Activated CD4-positive, alpha-beta memory T cell treated with anti-CD3 and anti-CD28 coated beads, Interleukin-2, amount 10 ng/mL, durations not matched to agents 7 days and 5 days (primary cell): ENCODE measurements around the gene KCNIP2. TPM values are rescaled to one million over a fixed set of nuclear protein-coding genes. Genes with fewer than 3 reads are reported as not detected.
"Not testable (repeated sequence)": the region's sequence is repeated elsewhere in the genome, so short reads cannot be mapped to it uniquely, and the experiment has no call there.

Source experiments
- CTCF ChIA-PET: fragments of 350-600 bp; sonication (Branson Sonifier 250); formaldehyde crosslinking; loops from one replicate; lab custom pipeline; 2021; ENCODE audit warnings: antibody characterized with exemption, inconsistent platforms; lab: Charles Lee
- POLR2A ChIA-PET: fragments of 350-600 bp; sonication (Branson Sonifier 250); formaldehyde crosslinking; loops from one replicate; lab custom pipeline; 2021; ENCODE audit warnings: antibody characterized with exemption; lab: Charles Lee
- DNase-seq: peaks from one replicate; pipeline ENCODE4 v3.0.0-alpha.2; 2020
- H3K27ac Mint-ChIP-seq: one replicate; pipeline ENCODE4 v1.8.0; 2021; ENCODE audit warnings: mild to moderate bottlenecking, mixed read lengths
- H3K27me3 Mint-ChIP-seq: one replicate; pipeline ENCODE4 v1.8.0; 2021; ENCODE audit warnings: mixed read lengths
- H3K36me3 Mint-ChIP-seq: one replicate; pipeline ENCODE4 v1.8.0; 2021; ENCODE audit warnings: low read depth, mixed read lengths
- H3K4me1 Mint-ChIP-seq: one replicate; pipeline ENCODE4 v1.8.0; 2021; ENCODE audit warnings: mixed read lengths
- H3K4me3 Mint-ChIP-seq: one replicate; pipeline ENCODE4 v1.8.0; 2021; ENCODE audit warnings: mild to moderate bottlenecking, mixed read lengths
- H3K9me3 Mint-ChIP-seq: one replicate; pipeline ENCODE4 v1.8.0; 2021; ENCODE audit warnings: mixed read lengths
- total RNA-seq, 2 experiments: library from RNA; stranded (reverse); gene quantifications; one replicate each; pipeline ENCODE4 v1.2.3, GENCODE V29; 2021

Gene KCNIP2
- total RNA-seq, 2 experiments from 2014 or later = 2.5 to 2.6 TPM

DNA sequence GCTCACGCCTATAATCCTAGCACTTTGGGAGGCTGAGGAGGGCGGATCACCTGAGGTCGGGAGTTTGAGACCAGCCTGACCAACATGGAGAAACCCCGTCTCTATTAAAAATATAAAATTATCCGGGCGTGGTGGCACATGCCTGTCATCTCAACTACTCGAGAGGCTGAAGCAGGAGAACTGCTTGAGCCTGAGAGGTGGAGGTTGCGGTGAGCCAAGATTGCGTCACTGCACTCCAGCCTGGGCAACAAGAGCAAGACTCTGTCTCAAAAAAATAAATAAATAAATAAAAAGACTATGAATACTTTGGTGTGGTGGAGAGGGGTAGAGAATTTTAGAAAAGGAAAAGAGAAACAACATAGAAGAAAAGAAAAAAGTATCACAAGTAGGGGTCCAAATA, 54.4 kb downstream of the KCNIP2 start:
- H3K4me3 Mint-ChIP-seq, H3K9me3 Mint-ChIP-seq, DNase-seq, H3K27ac Mint-ChIP-seq, POLR2A ChIA-PET, H3K27me3 Mint-ChIP-seq: not testable (repeated sequence)
- Mint-ChIP-seq H3K4me1 (peaks cover 19% of the 10 kb centered on the region), H3K36me3 (peaks cover 66% of the 10 kb centered on the region)
- CTCF ChIA-PET = interaction anchor here (1.4 kb wide), 1 partner anchor 8 kb away, joined by 5 read pairs; no protein-coding TSS in a partner anchor

- DNase-seq = no peak
- H3K9me3 Mint-ChIP-seq = no peaks in the 10 kb centered on the region
- H3K27ac Mint-ChIP-seq = no peak overlapping the region
- H3K36me3 Mint-ChIP-seq = peaks cover 47% of the 10 kb centered on the region
- H3K4me3 Mint-ChIP-seq = no peak overlapping the region
- H3K27me3 Mint-ChIP-seq = no peaks in the 10 kb centered on the region
- CTCF ChIA-PET = no interaction called here
- peaks cover 50% of the 10 kb centered on the region for H3K4me1 Mint-ChIP-seq
- POLR2A ChIA-PET = interaction anchor here (3.6 kb wide), 1 partner anchor 11 kb away, joined by 16 read pairs; no protein-coding TSS in a partner anchor
Measured at GRCh38 chr10:101785801-101786200, 57.8 kb downstream of the KCNIP2 start.

DNA sequence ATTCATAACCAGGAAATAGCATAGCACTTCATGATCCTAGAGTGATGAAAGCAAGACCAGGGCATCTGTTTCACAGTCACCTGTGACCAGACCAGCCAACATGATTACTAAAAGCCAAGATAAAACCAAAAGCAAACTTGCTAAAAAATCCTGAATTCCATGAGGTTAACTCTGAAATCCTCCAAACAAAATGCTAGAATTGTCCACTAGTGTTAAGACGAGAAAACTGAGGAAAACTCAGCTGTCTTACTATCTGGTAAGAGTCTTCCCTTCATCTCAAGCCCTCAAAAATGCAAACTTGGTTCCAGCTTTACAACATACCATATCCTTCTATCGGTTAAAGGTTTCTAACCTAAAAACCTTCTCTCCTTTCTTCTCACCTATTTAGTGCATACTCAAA, 59.0 kb downstream of the KCNIP2 start:
- Mint-ChIP-seq H3K36me3 (peaks cover 40% of the 10 kb centered on the region), H3K27me3 (no peaks in the 10 kb centered on the region), H3K4me1 (peaks cover 57% of the 10 kb centered on the region), H3K4me3 (no peak overlapping the region), H3K9me3 (no peaks in the 10 kb centered on the region), H3K27ac (peak overlapping the region; percentile 80)
- POLR2A ChIA-PET = interaction anchor here (0.9 to 3.7 kb wide), 7 partner anchors 12 to 182 kb away, joined by 3 to 54 read pairs (median 4); partner anchors contain the start of gene OGA
- CTCF ChIA-PET = interaction anchor here (0.6 to 5.1 kb wide), 7 partner anchors 11 to 570 kb away, joined by 3 to 140 read pairs (median 4); partner anchors contain the start of gene OGA
- no peak for DNase-seq

DNA sequence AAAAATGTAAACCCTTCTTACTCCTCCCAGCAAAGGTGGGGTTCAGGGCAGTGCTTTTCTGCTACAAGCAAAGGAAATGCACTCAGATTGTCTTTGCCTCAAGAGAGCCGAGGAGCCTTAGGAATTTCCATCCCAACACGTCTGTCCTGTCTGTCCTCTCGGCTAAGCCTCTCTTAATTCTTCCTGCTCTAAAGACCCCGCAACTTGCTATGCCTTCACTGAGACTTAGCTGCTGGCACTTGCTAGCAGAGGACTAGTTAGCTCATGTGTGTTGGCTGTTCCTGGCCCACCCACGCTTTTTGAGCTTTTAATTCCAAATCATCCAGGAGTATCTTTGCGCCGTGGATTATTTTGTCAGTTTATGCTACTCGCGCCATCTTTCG, 59.9 kb downstream of the KCNIP2 start:
- Mint-ChIP-seq H3K4me1 (peaks cover 66% of the 10 kb centered on the region), H3K4me3 (peak overlapping the region; percentile 100), H3K9me3 (no peaks in the 10 kb centered on the region), H3K36me3 (peaks cover 35% of the 10 kb centered on the region), H3K27ac (peak overlapping the region; percentile 80), H3K27me3 (peaks cover 5% of the 10 kb centered on the region)
- CTCF ChIA-PET = interaction anchor here (0.6 to 5.1 kb wide), 8 partner anchors 10 to 570 kb away, joined by 3 to 140 read pairs (median 4); partner anchors contain the start of gene OGA
- POLR2A ChIA-PET = interaction anchor here (1.0 to 3.7 kb wide), 10 partner anchors 10 to 181 kb away, joined by 3 to 54 read pairs (median 4); partner anchors contain the start of gene OGA
- no peak for DNase-seq

- Mint-ChIP-seq H3K27ac (peak within 1 kb of the TSS; percentile 80), H3K4me3 (peak within 1 kb of the TSS; percentile 100), H3K36me3 (peaks cover 35% of the 10 kb centered on the region), H3K27me3 (peaks cover 7% of the 10 kb centered on the region), H3K9me3 (no peaks in the 10 kb centered on the region), H3K4me1 (peaks cover 66% of the 10 kb centered on the region)
- DNase-seq = peak; percentile 85
- CTCF ChIA-PET = interaction anchor here (0.6 to 5.1 kb wide), 13 partner anchors 10 to 570 kb away, joined by 3 to 140 read pairs (median 4); partner anchors contain the start of gene OGA
- POLR2A ChIA-PET = interaction anchor here (0.9 to 3.7 kb wide), 12 partner anchors 10 to 180 kb away, joined by 3 to 54 read pairs (median 4); partner anchors contain the start of gene OGA
Measured at GRCh38 chr10:101782811-101783735, 60.5 kb downstream of the KCNIP2 start, which contains the start of gene NPM3. Gene NPM3, minus strand, starts transcription at chr10:101783446. Its CDS starts 56 bp downstream, at chr10:101783390.

GRCh38 chr10:101781984-101782810, 61.4 kb downstream of the KCNIP2 start:
- peaks cover 29% of the 10 kb centered on the region for H3K36me3 Mint-ChIP-seq
- ChIA-PET CTCF (interaction anchor here (0.7 to 5.1 kb wide), 20 partner anchors 8 to 620 kb away, joined by 3 to 140 read pairs (median 6); partner anchors contain the start of gene OGA), POLR2A (interaction anchor here (0.9 to 3.7 kb wide), 6 partner anchors 9 to 180 kb away, joined by 3 to 54 read pairs (median 5); partner anchors contain the start of genes FBXW4 and OGA)
- no peak for DNase-seq
- H3K4me1 Mint-ChIP-seq = peaks cover 62% of the 10 kb centered on the region
- H3K27ac Mint-ChIP-seq = peak overlapping the region; percentile 23
- H3K27me3 Mint-ChIP-seq = peaks cover 16% of the 10 kb centered on the region
- H3K4me3 Mint-ChIP-seq = peak overlapping the region; percentile 100
- no peaks in the 10 kb centered on the region for H3K9me3 Mint-ChIP-seq

- Mint-ChIP-seq H3K27me3 (peaks cover 22% of the 10 kb centered on the region), H3K27ac (peak overlapping the region; percentile 23), H3K4me1 (peaks cover 61% of the 10 kb centered on the region), H3K4me3 (peak overlapping the region; percentile 100), H3K36me3 (peaks cover 27% of the 10 kb centered on the region), H3K9me3 (no peaks in the 10 kb centered on the region)
- DNase-seq = no peak
- POLR2A ChIA-PET = interaction anchor here (0.7 to 3.7 kb wide), 9 partner anchors 8 to 179 kb away, joined by 3 to 54 read pairs (median 4); partner anchors contain the start of genes FBXW4 and OGA
- CTCF ChIA-PET = interaction anchor here (0.6 to 5.1 kb wide), 48 partner anchors 8 to 620 kb away, joined by 3 to 140 read pairs (median 4); partner anchors contain the start of genes DPCD, OGA and POLL
Measured at GRCh38 chr10:101781655-101781983, 62.0 kb downstream of the KCNIP2 start.

DNA sequence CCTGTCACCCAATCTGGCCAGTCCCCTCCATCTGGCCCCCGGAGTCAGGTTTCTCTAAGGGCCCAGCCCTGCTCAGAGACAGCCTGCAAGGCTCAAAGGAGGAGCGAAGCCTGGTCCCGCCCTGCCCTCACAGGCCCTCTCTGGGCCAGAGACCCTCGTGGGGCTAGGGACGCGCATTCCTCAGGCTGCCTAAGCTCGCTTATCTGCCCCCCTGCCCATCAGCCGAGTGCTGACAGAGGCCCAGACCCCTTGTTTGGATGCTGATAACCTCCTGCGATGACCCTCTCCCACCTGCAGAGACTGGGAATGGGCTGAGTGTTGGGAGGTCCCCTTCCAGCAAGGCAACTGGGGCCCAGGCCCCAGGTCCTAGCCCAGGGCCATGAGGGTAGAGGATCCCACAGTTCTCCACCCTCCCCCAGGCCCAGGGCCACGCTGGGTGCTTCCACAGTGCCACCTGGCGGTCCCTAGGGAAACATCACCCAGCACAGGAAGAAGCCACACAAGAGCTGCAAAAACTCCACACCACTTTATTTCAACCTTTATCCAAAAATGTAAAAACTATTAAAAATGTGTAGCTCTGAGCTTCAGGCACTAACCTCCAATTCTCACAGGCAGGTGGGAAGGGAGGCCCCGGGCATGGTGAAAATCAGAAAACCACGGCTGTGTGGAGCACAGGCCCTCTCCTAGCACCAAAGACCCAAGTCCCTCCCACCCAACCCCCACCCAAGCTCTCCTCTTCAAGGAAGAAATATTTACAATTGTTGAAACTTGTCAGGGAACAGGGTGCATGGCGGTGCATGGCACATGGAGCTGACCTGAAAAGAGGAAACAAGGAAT, 62.6 kb downstream of the KCNIP2 start:
- ChIA-PET POLR2A (interaction anchor here (0.7 to 2.6 kb wide), 7 partner anchors 9 to 179 kb away, joined by 3 to 11 read pairs (median 4); partner anchors contain the start of genes FBXW4 and OGA), CTCF (interaction anchor here (0.6 to 5.1 kb wide), 48 partner anchors 8 to 619 kb away, joined by 3 to 140 read pairs (median 4); partner anchors contain the start of genes DPCD, OGA and POLL)
- Mint-ChIP-seq H3K4me1 (peaks cover 60% of the 10 kb centered on the region), H3K27me3 (peaks cover 23% of the 10 kb centered on the region), H3K4me3 (peak overlapping the region; percentile 14), H3K36me3 (peaks cover 24% of the 10 kb centered on the region), H3K9me3 (no peaks in the 10 kb centered on the region), H3K27ac (no peak overlapping the region)
- DNase-seq = peak; percentile 75

- no peak for DNase-seq
- CTCF ChIA-PET = interaction anchor here (1.1 to 5.1 kb wide), 16 partner anchors 7 to 567 kb away, joined by 3 to 140 read pairs (median 7); no protein-coding TSS in a partner anchor
- peaks cover 23% of the 10 kb centered on the region for H3K27me3 Mint-ChIP-seq
- H3K4me3 Mint-ChIP-seq = peak overlapping the region; percentile 67
- H3K9me3 Mint-ChIP-seq = no peaks in the 10 kb centered on the region
- H3K4me1 Mint-ChIP-seq = peaks cover 57% of the 10 kb centered on the region
- POLR2A ChIA-PET = interaction anchor here (1.3 to 2.6 kb wide), 4 partner anchors 35 to 178 kb away, joined by 3 to 11 read pairs (median 6); partner anchors contain the start of genes FBXW4 and OGA
- peaks cover 16% of the 10 kb centered on the region for H3K36me3 Mint-ChIP-seq
- H3K27ac Mint-ChIP-seq = no peak overlapping the region
Measured at GRCh38 chr10:101780187-101780817, 63.3 kb downstream of the KCNIP2 start.

- H3K4me1 Mint-ChIP-seq = peaks cover 55% of the 10 kb centered on the region
- DNase-seq = peak; percentile 84
- no peaks in the 10 kb centered on the region for H3K9me3 Mint-ChIP-seq
- no peak overlapping the region for H3K27ac Mint-ChIP-seq
- peaks cover 30% of the 10 kb centered on the region for H3K27me3 Mint-ChIP-seq
- ChIA-PET CTCF (interaction anchor here (1.1 to 5.1 kb wide), 8 partner anchors 33 to 566 kb away, joined by 3 to 140 read pairs (median 10); no protein-coding TSS in a partner anchor), POLR2A (interaction anchor here (1.4 to 2.6 kb wide), 3 partner anchors 36 to 177 kb away, joined by 3 to 11 read pairs (median 8); partner anchors contain the start of gene OGA)
- H3K4me3 Mint-ChIP-seq = peak overlapping the region; percentile 67
- peaks cover 10% of the 10 kb centered on the region for H3K36me3 Mint-ChIP-seq
Measured at GRCh38 chr10:101779544-101780186, 63.9 kb downstream of the KCNIP2 start.
